CD4-positive, alpha-beta T cell treated with Interleukin-21 for 1 hour (primary cell): Measurements from ENCODE around the gene CACNA1C.

Experiments used
- DNase-seq: peaks from one replicate; pipeline ENCODE4 v3.0.0-alpha.2; 2020

CACNA1C gene

GRCh38 chr12:2302711-2303580, 250.2 kb downstream of the CACNA1C start:
- no peak for DNase-seq

GRCh38 chr12:2304223-2304622, 251.4 kb downstream of the CACNA1C start:
- DNase-seq: no peak

DNA sequence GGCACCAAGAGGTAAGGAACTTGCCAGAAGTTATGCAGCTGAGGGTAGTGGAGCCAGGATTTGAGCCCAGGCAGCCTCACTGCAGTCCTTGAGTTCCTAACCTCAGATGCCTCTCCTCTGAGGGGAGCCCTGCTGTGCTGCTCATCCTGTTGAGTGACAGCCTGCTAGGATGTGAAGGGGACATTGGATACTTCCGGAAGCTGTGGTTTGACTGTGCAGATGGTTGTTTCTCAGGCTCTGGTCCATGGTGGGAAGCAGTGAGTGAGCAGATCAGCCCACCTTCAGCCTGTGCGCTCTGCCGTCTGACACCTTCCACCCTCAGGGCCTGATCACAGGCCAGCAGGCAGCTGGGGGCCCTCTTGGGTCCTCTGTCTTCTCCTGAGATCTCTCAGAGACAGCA, 253.2 kb downstream of the CACNA1C start:
- DNase-seq: no peak

DNA sequence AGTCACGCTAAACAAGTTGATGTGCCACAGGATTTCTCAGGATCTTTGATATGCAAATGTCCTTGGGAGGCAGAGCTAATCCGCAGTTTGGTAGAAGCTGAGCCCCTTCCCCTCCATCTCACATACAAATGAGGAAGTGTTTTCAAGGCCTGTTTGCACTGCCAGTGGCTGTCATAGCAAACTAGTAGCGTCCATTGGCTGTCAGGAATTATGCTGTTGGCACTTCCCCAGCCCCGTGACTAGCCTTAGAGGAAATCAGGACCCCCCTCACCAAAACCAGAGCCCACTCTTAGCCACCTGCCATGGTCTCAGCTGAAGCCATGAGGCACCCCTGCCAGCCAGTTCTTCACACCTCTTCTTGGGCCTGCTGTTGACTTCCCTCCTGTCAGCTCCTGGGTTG, 253.9 kb downstream of the CACNA1C start:
- no peak for DNase-seq

GRCh38 chr12:2307550-2307949, 254.8 kb downstream of the CACNA1C start:
- DNase-seq: no peak

DNA sequence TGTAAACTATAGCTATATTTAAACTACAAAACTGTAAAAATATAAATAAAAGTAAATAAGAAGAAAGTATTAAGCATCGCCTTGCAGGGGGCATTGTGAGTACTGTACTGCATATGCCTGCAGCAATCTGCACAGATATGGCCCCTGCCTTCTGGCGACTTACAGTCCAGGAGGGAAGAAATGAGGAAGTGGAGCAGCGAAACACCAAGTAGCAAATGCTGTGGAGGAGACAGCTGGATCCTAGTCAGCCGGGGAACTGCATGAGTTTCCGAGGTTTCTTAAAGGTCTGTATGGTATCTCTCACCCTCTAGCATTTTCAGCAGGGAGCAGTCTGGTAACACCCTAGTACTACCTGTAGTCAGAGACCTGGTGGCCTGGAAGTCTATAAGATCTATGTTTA, 256.9 kb downstream of the CACNA1C start:
- DNase-seq: no peak

DNA sequence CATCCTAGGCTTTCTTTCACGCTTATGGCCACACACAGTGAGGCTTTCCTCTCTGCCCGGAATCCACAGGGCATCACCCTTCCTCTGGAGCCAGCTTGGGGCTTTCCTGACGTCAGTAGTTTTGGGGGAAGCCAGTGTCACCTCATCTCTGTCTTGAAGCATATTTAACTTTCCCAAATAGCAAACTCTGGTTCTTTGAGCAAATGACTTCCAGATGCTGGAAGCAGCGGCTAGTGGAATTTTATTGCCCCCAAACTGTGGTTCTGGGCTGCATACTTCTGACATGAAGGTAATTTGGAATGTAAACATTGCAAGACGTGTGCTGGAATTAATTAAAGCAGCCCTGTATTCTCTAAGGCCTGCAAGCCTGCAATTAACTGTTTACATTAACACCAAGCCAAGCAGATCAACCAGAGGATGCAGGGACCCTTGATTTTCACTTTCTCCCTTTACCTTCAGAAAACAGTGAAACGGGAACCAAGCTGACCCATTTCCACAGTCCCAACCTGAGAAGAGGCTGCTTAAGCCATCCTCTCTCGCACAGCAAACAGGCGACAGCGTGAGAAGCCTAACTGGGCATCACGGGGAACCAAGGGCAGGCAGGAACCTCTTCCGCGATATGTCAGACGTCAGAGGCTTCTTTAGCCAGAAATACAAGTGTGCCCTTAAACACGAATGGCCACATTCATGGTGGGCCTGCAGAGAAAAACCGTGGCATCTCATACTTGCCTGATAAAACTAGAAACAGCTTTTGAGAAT, 258.4 kb downstream of the CACNA1C start:
- DNase-seq: no peak

GRCh38 chr12:2312175-2312574, 259.4 kb downstream of the CACNA1C start:
- DNase-seq: no peak

GRCh38 chr12:2312770-2313169, 260.0 kb downstream of the CACNA1C start:
- DNase-seq: no peak

- no peak for DNase-seq
These were observed 261.7 kb downstream of the CACNA1C start for GRCh38 chr12:2314492-2314891.

DNA sequence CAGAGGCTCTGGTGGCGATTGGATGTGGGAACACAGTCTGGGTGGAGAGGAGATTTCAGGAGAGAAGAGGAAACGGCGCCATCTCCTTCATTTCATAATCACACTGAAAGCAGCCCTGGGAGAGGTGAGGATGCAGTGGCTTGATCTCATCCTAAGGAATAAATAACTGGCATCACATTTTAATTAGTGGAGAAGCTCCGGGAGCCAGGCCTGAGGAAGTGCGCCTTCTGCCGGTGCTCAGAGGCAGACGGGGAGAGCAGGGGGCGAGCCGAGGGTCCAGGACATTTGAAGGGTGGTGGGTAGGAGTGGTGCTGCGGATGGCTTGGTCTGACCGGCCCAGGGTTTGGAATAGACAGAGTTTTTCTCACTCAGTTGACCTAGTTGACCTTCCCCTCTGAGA, 265.0 kb downstream of the CACNA1C start:
- no peak for DNase-seq

- no peak for DNase-seq
These were observed 265.5 kb downstream of the CACNA1C start for GRCh38 chr12:2318286-2318685.

- no peak for DNase-seq
These were observed 266.3 kb downstream of the CACNA1C start for GRCh38 chr12:2319136-2319535.

DNA sequence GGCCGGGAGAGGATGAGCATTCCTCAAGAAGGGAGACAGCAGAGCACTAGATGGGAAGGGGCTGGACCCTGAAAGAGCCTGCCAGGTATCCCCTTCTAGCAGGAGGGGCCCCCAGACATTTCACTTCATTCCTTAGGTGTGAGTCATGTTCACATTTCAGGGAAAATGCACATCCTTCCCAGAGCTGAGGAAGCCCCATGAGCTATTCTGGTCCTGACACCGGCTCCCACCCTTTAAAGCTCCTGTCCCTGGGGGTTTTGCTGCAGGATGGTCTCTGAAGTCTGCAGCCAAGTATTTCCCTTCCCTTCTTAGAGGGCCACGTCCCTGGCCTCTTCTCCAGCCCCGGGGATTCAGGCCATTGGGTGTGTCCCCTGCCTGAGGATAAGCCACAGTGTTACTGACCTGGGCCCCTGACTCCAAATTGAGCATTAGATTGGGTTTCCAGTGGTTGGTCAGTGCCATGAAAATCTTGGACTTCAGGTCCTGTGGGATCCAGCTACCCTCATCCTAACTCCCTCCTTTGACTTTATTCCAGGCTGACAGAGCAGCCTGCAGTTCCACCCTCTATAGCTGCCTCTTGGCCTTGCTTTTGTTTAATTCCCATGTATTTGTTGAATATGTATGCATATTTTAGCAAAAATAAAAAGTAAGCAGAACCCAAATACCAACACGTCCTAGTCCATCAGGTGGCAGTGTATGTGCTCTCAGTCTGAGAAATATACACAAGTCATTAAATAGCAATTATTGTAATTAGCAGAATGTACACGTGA, 267.1 kb downstream of the CACNA1C start:
- no peak for DNase-seq

DNA sequence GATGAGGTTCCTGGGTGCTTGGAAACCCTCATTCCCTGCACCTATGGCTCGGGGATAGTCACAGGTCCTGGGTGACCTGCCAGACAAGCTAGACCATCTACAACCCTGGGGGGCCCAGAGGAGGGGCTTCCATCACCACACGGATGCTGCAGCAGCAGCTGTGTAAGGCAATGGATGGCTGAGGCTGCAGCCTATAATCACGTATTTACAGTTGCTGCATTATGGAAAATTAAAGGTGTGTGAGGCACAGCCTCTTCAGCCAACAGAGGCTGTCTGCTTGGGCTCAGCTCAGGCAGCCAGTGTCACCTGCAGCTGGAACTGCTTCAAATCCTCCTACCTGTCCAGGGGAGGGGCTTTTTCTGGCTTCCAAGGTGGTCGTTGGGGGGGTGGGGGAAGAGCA, 268.1 kb downstream of the CACNA1C start:
- no peak for DNase-seq

- DNase-seq: no peak
These were observed 269.9 kb downstream of the CACNA1C start for GRCh38 chr12:2322554-2323120.

GRCh38 chr12:2323532-2324255, 270.9 kb downstream of the CACNA1C start:
- no peak for DNase-seq

DNA sequence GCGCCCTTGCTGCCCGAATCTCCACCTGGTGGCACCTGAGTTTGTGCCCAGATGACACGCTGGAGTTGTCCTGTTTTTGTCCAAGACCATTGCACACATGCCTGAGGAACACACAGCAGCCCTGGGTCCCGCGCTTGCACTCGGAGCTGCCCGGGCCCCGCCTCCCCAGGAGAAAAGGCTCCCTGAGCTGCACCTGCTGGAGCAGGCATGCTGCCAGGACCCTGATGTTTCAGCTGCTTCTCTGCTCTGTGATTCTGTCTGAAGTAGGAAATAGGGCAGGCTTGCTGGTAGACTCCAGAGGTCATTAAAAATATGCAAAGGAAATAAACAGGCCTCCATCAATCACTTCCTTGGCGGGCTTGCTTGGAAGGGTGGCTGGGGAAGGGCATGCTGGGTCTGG, 271.6 kb downstream of the CACNA1C start:
- DNase-seq: no peak

DNA sequence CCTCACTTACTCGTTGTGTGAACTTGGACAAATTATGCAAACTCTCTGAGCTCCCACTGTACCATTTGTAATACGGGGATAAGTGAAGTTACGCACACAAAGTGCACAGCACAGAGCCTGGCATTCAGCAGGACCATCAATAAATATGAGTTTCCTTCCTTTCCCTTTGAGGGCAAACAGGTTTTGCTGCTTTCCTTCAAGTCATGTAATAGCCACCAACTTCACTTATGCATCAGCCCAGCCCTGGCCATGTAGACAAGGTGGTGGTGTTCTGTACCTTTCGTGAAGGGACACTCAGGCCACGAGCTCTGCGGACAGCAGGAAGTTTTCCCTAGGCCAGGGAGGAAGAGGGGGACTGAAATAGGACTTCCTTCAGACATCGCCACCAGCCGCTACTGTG, 272.7 kb downstream of the CACNA1C start:
- no peak for DNase-seq

DNA sequence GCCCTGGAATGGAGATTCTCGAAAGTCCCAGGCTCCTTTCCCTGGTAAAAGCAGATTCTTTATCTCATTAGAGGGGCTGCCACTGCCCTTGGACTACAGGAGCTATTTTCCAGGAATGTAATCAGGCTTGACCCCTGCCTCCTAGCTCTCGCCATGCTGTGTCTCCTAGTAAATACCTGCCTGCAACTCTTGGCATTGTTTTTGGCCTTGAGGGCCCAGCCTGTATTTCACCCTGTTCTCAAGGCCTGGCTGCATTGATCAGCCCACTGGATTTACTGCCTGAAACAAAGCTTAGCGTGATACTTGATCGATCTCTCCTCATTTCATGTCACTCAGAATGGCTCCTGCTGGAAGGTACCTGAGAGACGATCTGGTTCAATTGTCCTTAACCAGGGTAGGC, 273.7 kb downstream of the CACNA1C start:
- DNase-seq: no peak

- no peak for DNase-seq
These were observed 275.9 kb downstream of the CACNA1C start for GRCh38 chr12:2328661-2329060.

DNA sequence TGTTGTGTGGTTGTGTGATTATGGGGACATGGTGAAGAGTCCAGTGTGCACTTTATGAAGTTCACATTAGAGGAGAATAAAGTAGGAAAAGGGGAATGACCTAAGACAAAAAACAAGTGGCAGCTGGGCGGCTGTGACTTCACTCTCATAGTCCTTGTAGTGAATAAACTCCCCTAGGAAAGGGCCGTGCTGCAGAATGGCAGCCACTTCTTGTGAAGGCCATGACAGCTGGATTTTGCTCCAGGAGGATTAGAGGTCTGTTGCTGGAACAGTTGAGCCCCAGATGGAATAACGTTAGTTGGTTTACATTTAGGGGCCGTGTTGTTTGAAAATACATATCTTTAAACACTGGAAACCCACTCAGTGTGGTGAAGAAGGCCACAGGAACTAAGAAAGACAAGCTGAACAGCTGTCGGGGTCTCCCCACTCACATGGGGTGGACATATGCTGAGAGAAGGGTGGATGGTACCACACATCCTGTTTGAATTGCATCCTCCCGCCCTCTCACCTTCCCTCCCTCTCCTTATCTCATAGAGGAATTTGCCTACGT, 276.9 kb downstream of the CACNA1C start:
- DNase-seq: no peak
